BE2C (cell line): Measurements from ENCODE around the gene NDST4.

ENCODE experiments used
- DNase-seq: peaks from one replicate; pipeline ENCODE4 v3.0.0-alpha.2; 2020
- H3K27me3 ChIP-seq: fragments of 250-450 bp; sonication (Bioruptor Pico); 2 replicates; pipeline ENCODE4 v1.5.1; 2020; ENCODE audit warnings: mild to moderate bottlenecking
- H3K36me3 ChIP-seq: fragments of 250-450 bp; sonication (Bioruptor Pico); 2 replicates; pipeline ENCODE4 v1.5.1; 2020; ENCODE audit warnings: mild to moderate bottlenecking
- H3K4me1 ChIP-seq: fragments of 250-450 bp; sonication (Bioruptor Pico); 2 replicates; pipeline ENCODE4 v1.5.1; 2020
- H3K4me3 ChIP-seq: 2 replicates; pipeline ENCODE4 v1.5.1; 2011; ENCODE audit warnings: low read depth, low read length
- H3K9me3 ChIP-seq: fragments of 250-450 bp; sonication (Bioruptor Pico); 2 replicates; pipeline ENCODE4 v1.5.1; 2020
- CTCF ChIP-seq: IDR thresholded peaks from 2 replicates; pipeline ENCODE4 v1.5.1; 2012; ENCODE audit warnings: mild to moderate bottlenecking, low read depth, low read length

NDST4 gene

GRCh38 chr4:114911111-114911510, 202.3 kb downstream of the NDST4 start:
- Histone ChIP-seq H3K27me3 (no peaks in the 10 kb centered on the region), H3K36me3 (no peaks in the 10 kb centered on the region), H3K9me3 (no peaks in the 10 kb centered on the region), H3K4me1 (no peaks in the 10 kb centered on the region), H3K4me3 (no peak overlapping the region)
- DNase-seq, result no peak
- TF ChIP-seq CTCF, result no peak

GRCh38 chr4:114907568-114907967, 205.9 kb downstream of the NDST4 start:
- Histone ChIP-seq H3K4me1 (no peaks in the 10 kb centered on the region), H3K27me3 (no peaks in the 10 kb centered on the region), H3K4me3 (no peak overlapping the region), H3K36me3 (no peaks in the 10 kb centered on the region), H3K9me3 (no peaks in the 10 kb centered on the region)
- DNase-seq, result no peak
- no peak for TF ChIP-seq CTCF

- H3K4me3 ChIP-seq, result no peak overlapping the region
- no peaks in the 10 kb centered on the region for H3K27me3 ChIP-seq
- DNase-seq, result no peak
- no peaks in the 10 kb centered on the region for H3K4me1 ChIP-seq
- no peaks in the 10 kb centered on the region for H3K9me3 ChIP-seq
- no peak for TF ChIP-seq CTCF
- H3K36me3 ChIP-seq, result no peaks in the 10 kb centered on the region
These were observed 208.4 kb downstream of the NDST4 start for GRCh38 chr4:114905017-114905416.

DNA sequence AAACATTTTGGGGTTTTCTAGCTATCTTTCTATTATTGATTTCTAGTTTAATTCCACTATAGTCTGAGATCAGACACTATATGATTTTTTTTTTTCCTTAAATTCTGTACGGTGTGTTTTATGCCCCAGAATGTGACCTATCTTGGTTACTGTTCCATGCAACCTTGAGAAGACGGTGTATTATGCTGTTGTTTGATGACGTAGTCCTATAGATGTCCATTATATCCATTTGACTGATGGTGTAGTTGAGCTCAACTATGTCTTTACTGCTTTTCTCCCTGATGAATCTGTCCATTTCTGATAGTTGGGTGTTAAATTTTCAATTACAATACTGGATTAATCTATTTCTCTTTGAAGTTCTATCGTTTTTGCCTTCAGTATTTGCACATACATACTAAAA, 212.5 kb downstream of the NDST4 start:
- H3K4me3 ChIP-seq, result no peak overlapping the region
- H3K27me3 ChIP-seq, result no peaks in the 10 kb centered on the region
- DNase-seq, result no peak
- no peaks in the 10 kb centered on the region for H3K9me3 ChIP-seq
- H3K36me3 ChIP-seq, result no peaks in the 10 kb centered on the region
- H3K4me1 ChIP-seq, result no peaks in the 10 kb centered on the region
- no peak for TF ChIP-seq CTCF

DNA sequence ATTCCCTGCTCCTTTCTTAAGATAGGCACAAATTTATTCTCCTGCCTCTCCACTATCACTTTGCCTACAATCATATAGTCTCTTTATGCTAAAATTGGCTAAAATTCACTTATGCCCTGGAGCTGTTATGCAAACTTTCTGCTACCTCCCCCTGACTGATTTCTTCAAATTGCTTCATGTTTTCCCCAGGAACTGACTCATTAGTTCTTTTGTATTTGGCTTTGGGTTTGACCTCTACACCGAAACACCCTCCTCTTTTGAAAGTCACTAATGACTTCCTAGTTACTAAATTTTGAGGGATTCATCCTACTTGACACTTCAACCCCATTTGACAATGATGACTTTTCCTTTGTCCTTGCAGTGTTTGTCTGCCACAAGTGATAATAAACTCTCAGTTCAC, 222.6 kb downstream of the NDST4 start:
- Histone ChIP-seq H3K9me3 (no peaks in the 10 kb centered on the region), H3K27me3 (no peaks in the 10 kb centered on the region), H3K4me1 (no peaks in the 10 kb centered on the region), H3K4me3 (no peak overlapping the region), H3K36me3 (no peaks in the 10 kb centered on the region)
- DNase-seq, result no peak
- TF ChIP-seq CTCF, result no peak

GRCh38 chr4:114886761-114887160, 226.7 kb downstream of the NDST4 start:
- Histone ChIP-seq H3K4me1 (no peaks in the 10 kb centered on the region), H3K36me3 (no peaks in the 10 kb centered on the region), H3K4me3 (no peak overlapping the region), H3K27me3 (no peaks in the 10 kb centered on the region), H3K9me3 (no peaks in the 10 kb centered on the region)
- TF ChIP-seq CTCF, result no peak
- no peak for DNase-seq
